Measurements from ENCODE around the gene VGLL4. TPM values are rescaled to one million over a fixed set of nuclear protein-coding genes. Genes with fewer than 3 reads are reported as not detected.
A peak's percentile ranks its signal among the peaks of the same experiment; 100 is the strongest.

Gene VGLL4
- total RNA-seq, 1 experiment from 2014 or later, result 41.2 TPM

- Histone ChIP-seq H3K36me3 (ENCODE audit: insufficient read depth, low read length, poor library complexity, severe bottlenecking) (peaks cover 6% of the 10 kb centered on the region), H3K4me1 (ENCODE audit: insufficient read depth, low read length, poor library complexity, severe bottlenecking) (peaks cover 60% of the 10 kb centered on the region), H3K9me3 (ENCODE audit: low read depth, low read length, poor library complexity, severe bottlenecking) (no peaks in the 10 kb centered on the region), H3K27ac (ENCODE audit: low read depth, low read length, poor library complexity, severe bottlenecking) (peak overlapping the region; percentile 61), H3K27me3 (replicated peaks; ENCODE audit: insufficient read depth, low read depth, low read length, poor library complexity) (no peaks in the 10 kb centered on the region), H3K4me3 (ENCODE audit: low read depth, low read length, poor library complexity, severe bottlenecking) (no peak overlapping the region)
- ChIA-PET CTCF (no interaction called here), POLR2A (ENCODE audit: low non-redundant PET) (interaction anchor here (0.6 to 0.7 kb wide), 2 partner anchors 12 to 22 kb away, joined by 3 read pairs; no protein-coding TSS in a partner anchor)
- DNase-seq (ENCODE audit: low spot score), result no peak
- intact Hi-C loops (cut with micrococcal nuclease; ENCODE audit: unreplicated experiment), result no loop called here
- no TSS peak for BruUV-seq (replicated peaks)
- TF ChIP-seq CTCF (conservative IDR thresholded peaks at IDR 0.05; ENCODE audit: low read depth, low read length) (no peak), EZH2 (IDR thresholded peaks at IDR 0.05; ENCODE audit: borderline replicate concordance, low read depth, low read length, poor library complexity, severe bottlenecking) (no peak)
These were observed 40.1 kb downstream of the VGLL4 start for GRCh38 chr3:11603628-11604027.

GRCh38 chr3:11602886-11603527 lies 40.7 kb downstream of the VGLL4 start:
- CTCF ChIA-PET, result no interaction called here
- intact Hi-C loops (cut with micrococcal nuclease; ENCODE audit: unreplicated experiment), result no loop called here
- POLR2A ChIA-PET (ENCODE audit: low non-redundant PET), result interaction anchor here (0.6 kb wide), 1 partner anchor 12 kb away, joined by 3 read pairs; no protein-coding TSS in a partner anchor
- H3K27ac ChIP-seq (ENCODE audit: low read depth, low read length, poor library complexity, severe bottlenecking), result peak overlapping the region; percentile 61
- H3K4me1 ChIP-seq (ENCODE audit: insufficient read depth, low read length, poor library complexity, severe bottlenecking), result peaks cover 53% of the 10 kb centered on the region
- no peak for DNase-seq (ENCODE audit: low spot score)
- TF ChIP-seq EZH2 (IDR thresholded peaks at IDR 0.05; ENCODE audit: borderline replicate concordance, low read depth, low read length, poor library complexity, severe bottlenecking) (no peak), CTCF (conservative IDR thresholded peaks at IDR 0.05; ENCODE audit: low read depth, low read length) (no peak)
- H3K36me3 ChIP-seq (ENCODE audit: insufficient read depth, low read length, poor library complexity, severe bottlenecking), result peaks cover 6% of the 10 kb centered on the region
- no peak overlapping the region for H3K4me3 ChIP-seq (ENCODE audit: low read depth, low read length, poor library complexity, severe bottlenecking)
- no peaks in the 10 kb centered on the region for H3K27me3 ChIP-seq (replicated peaks; ENCODE audit: insufficient read depth, low read depth, low read length, poor library complexity)
- no TSS peak for BruUV-seq (replicated peaks)
- no peaks in the 10 kb centered on the region for H3K9me3 ChIP-seq (ENCODE audit: low read depth, low read length, poor library complexity, severe bottlenecking)

- intact Hi-C loops (cut with micrococcal nuclease; ENCODE audit: unreplicated experiment), result no loop called here
- Histone ChIP-seq H3K27me3 (replicated peaks; ENCODE audit: insufficient read depth, low read depth, low read length, poor library complexity) (no peaks in the 10 kb centered on the region), H3K9me3 (ENCODE audit: low read depth, low read length, poor library complexity, severe bottlenecking) (no peaks in the 10 kb centered on the region), H3K4me1 (ENCODE audit: insufficient read depth, low read length, poor library complexity, severe bottlenecking) (peaks cover 47% of the 10 kb centered on the region), H3K36me3 (ENCODE audit: insufficient read depth, low read length, poor library complexity, severe bottlenecking) (peaks cover 12% of the 10 kb centered on the region), H3K4me3 (ENCODE audit: low read depth, low read length, poor library complexity, severe bottlenecking) (no peak overlapping the region), H3K27ac (ENCODE audit: low read depth, low read length, poor library complexity, severe bottlenecking) (peak overlapping the region; percentile 61)
- DNase-seq (ENCODE audit: low spot score), result no peak
- TF ChIP-seq CTCF (conservative IDR thresholded peaks at IDR 0.05; ENCODE audit: low read depth, low read length) (no peak), EZH2 (IDR thresholded peaks at IDR 0.05; ENCODE audit: borderline replicate concordance, low read depth, low read length, poor library complexity, severe bottlenecking) (no peak)
- POLR2A ChIA-PET (ENCODE audit: low non-redundant PET), result interaction anchor here (0.7 kb wide), 1 partner anchor 419 kb away, joined by 10 read pairs; no protein-coding TSS in a partner anchor
- CTCF ChIA-PET, result no interaction called here
- BruUV-seq (replicated peaks), result no TSS peak
These were observed 41.4 kb downstream of the VGLL4 start for GRCh38 chr3:11602239-11602840.
